G401 (cell line): Measurements from ENCODE around the gene PRR14L. TPM values are rescaled to one million over a fixed set of nuclear protein-coding genes. Genes with fewer than 3 reads are reported as not detected.
A peak's percentile ranks its signal among the peaks of the same experiment; 100 is the strongest.
"Not testable (repeated sequence)": the region's sequence is repeated elsewhere in the genome, so short reads cannot be mapped to it uniquely, and the experiment has no call there.

Source experiments
- DNase-seq: peaks from one replicate; pipeline ENCODE4 v3.0.0-alpha.2; 2015; ENCODE audit warnings: low spot score
- in situ Hi-C: cut with HindIII; loops from 2 replicates; pipeline ENCODE4 v1.10.0; 2016; ENCODE audit warnings: low sequenced_read_pairs, mixed read lengths
- total RNA-seq: library from RNA; depleted of rRNA; stranded (reverse); fragments of >200 nt; shearing (Covaris generic); gene quantifications from 2 replicates; pipeline ENCODE4 v1.2.3, GENCODE V29; 2014

Gene PRR14L
- total RNA-seq, 1 experiment from 2014 or later, result 3.9 TPM

DNA sequence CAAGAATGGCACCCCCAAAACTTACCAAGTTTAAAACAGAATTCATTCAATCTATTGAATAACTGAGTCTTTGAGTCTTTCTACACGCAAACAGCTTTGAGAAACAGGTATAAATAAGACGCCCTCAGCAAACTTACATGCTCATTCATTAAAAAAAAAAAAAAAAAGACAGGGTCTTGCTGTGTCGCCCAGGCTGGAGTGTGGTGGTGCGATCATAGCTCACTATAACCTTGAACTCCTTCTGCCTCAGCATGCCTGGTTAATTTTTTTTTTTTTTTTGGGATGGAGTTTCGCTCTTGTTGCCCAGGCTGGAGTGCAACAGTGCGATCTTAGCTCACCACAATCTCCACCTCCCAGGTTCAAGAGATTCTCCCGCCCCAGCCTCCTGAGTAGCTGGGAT lies 6.1 kb downstream of the PRR14L start:
- in situ Hi-C loops, result no loop called here
- DNase-seq, result no peak

DNA sequence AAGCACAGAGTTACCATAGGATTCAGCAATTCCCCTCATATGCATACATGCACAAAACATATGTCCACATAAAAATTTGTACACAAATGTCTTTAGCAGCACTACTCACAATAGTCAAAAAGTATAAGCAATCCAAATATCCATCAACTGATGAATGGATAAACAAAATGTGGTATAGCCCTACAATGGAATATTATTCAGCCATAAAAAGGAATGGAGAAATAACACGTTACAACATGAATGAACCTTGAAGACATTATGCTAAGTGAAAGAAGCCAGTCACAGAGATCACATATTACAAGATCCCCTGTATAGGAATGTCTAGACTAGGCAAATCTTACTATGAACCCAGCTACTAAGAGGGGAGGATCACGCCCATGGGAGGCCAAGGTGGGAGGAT lies 7.2 kb downstream of the PRR14L start:
- in situ Hi-C loops, result no loop called here

DNA sequence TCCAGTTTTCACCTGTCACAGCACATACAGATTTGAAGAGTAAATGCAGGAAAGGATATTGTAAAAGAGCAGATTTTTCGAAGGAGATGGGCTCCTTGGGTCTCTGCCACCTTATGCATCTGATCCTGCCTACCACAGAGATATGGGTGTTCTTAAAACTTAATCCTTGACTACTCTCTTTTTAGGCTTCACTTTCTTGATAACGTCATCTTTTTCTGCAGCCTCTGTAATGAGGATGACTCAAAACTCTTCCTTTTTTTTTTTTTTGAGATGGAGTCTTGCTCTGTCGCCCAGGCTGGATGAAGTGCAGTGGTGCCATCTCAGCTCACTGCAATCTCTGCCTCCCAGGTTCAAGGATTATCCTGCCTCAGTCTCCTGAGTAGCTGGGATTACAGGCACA lies 7.8 kb downstream of the PRR14L start:
- in situ Hi-C loops, result no loop called here
- no peak for DNase-seq

More for the DNA sequence above, 7.2 kb downstream of the PRR14L start:
- DNase-seq, result no peak

DNA sequence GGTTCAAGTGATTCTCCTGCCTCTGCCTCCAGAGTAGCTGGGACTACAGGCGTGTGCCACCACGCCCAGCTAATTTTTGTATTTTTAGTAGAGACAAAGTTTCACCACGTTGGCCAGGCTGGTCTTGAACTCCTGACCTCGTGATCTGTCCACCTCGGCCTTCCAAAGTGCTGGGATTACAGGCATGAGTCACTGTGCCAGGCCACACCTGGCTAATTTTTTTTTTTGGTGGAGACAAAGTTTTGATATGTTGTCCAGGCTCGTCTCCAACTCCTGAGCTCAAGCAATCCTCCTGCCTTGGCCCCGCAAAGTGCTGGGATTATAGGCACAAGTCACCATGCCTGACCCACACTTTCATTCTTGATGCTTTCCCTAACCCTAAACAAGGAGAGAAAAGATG lies 9.6 kb downstream of the PRR14L start:
- DNase-seq, in situ Hi-C loops: not testable (repeated sequence)

DNA sequence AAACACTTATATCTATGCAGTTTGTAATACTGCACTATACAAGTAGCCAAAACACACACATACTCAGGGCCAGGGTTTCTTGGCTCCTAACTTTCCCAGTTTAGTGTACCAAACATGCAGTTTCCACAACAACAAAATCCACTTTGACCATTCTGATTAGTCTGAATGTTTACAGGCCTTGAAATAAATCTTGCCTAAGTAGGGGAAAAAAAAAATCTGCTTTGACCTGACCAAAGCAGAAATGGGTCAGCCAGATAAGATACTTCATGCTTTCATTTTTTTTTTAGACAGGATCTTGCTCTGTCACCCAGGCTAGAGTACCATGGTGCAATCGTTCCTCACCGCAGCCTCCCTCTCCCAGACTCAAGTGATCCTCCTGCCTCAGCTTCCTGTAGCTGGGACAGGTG lies 10.1 kb downstream of the PRR14L start:
- no peak for DNase-seq
- in situ Hi-C loops, result no loop called here

DNA sequence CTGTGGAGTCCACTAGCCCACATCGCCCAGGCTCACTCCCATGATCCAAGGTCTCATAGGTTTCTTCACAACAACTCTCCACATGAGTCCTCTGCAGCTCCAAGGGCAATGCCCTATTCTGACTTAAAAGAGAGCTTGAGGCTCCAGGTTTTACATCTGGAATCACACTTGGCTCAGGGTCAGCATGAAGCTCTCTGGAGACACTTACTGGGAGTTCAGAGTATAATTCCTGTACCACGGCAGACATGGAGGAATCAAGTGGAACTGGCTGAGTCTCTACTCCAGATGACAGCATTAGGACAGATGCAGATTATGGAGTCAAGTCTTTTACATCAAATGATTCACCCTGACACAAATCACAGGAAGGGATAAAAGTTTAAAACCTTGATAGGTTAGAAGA lies 11.4 kb downstream of the PRR14L start:
- in situ Hi-C loops, result no loop called here
- no peak for DNase-seq

DNA sequence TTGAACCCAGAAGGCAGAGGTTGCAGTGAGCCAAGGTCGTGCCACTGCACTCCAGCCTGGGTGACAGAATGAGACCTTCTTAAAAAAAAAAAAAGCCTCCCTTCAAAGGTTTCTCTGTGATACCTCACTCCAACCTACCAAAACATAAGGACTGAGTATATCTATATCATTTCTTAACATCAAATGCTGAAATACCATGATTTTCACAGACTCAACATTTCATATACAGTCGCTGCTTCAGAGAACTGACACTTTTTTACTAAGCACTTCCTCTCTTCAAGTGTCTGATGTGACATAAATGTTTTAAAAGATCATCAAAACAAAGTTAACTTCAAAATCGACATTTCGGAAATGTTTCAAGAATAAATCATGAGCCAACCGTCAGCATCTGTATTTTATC lies 12.0 kb downstream of the PRR14L start:
- no peak for DNase-seq
- in situ Hi-C loops, result no loop called here

DNA sequence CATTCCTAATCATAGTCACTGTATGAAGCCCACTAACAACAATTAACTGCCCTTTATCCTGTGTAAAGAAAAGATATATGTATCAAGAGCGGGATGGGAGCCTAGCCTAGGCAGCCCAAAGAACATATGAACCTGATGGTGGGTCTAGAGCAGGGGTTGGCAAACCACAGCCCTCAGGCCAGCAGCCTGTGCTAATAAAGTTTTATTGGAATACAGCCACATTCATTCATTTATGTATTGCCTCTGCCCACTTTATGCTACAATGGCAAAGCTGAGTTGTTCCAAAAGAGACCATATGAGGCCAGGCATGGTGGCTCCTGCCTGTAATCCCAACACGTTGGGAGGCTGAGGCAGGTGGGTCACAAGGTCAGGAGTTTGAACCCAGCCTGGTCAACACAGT lies 13.5 kb downstream of the PRR14L start:
- no peak for DNase-seq
- in situ Hi-C loops, result no loop called here

DNA sequence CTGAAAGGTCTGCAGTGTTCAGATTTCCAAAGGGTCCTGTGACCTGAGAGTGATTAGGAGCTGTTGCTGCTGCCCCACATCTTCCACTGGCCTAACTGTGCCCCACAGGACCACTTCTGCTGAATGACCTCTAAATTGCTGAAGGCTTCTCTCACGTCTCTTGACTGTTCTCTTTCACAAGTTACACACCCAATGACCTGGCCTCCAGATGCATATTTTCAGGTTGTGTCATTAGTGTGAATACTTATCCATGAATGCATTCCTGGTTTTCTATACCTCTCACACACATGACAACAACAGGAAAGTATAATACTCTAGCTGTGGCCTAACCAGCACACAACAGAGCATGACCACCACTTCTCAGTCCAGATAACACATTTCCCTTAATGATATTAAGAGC lies 15.4 kb downstream of the PRR14L start:
- DNase-seq, result no peak
- in situ Hi-C loops, result no loop called here

DNA sequence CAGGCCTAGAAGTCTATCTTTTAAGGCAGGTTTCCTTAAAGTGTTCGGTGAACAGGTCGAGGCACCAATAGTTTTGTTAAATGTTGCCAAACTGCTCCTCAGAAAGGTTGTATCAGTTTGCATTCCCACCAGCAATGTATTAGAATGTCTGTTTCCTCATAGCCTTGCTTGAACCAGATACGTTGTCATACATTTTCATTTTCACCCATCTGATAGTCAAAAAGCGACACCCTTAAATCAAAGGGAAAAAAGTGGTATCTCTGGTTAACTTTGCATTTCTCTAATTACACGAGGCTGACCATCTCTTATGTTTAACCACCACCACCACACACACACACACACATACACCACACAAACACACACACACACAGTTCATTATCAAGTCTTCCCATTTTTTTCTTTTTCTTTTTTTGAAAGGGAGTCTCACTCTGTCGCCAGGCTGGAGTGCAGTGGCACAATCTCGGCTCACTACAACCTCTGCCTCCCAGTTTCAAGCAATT lies 16.3 kb downstream of the PRR14L start:
- in situ Hi-C loops, result no loop called here
- no peak for DNase-seq

DNA sequence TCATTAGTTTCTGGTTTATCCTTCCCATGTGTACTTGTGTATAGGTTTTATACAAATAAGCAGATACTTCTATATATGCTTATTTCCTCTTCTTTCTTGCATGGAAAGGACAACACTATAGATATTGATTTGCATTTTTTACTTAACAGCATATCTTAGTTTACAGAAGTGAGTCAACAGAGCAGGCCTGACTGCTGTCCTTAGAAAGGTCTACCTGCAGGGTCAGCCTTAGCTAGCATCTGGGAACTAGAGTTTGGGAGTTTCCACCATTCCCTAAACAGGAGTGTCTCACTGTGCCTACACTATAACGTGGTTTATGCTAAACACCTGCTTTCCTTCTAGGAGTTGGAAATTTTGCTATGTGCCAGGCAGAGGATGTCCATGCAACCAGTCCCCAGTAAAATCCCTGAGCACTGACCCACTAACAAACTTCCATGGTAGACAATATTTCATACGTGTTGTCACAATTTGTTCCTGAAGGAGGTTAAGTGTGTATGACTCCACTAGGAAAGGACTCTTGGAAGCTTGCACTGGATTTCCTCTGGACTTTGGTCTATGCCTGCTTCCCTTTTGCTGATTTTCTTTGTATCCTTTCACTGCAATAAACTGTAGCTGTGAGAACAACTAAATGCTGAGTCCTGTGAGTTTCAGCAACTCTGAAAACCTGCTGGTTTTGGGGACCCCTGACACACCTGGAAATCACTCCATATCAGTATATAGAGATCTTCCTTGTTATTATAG lies 17.7 kb downstream of the PRR14L start:
- no peak for DNase-seq

DNA sequence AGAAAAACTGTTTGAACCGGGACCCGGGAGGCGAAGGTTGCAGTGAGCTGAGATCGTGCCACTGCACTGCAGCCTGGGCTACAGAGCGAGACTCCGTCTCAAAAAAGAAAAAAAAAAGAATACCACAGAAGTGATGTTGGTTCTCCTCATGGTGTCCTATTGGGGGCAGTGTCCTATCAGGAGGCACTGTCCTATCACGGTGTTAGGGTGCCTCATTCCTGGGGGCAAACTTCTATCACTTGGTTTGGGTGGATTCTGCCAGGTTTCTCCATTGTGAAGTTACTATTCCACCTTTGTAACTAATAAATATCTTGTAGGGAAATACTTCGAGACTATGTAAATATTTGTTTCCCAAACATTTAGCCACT lies 19.6 kb downstream of the PRR14L start:
- DNase-seq, result no peak
- in situ Hi-C loops, result no loop called here

More for the DNA sequence above, 17.7 kb downstream of the PRR14L start:
- in situ Hi-C loops, result no loop called here

DNA sequence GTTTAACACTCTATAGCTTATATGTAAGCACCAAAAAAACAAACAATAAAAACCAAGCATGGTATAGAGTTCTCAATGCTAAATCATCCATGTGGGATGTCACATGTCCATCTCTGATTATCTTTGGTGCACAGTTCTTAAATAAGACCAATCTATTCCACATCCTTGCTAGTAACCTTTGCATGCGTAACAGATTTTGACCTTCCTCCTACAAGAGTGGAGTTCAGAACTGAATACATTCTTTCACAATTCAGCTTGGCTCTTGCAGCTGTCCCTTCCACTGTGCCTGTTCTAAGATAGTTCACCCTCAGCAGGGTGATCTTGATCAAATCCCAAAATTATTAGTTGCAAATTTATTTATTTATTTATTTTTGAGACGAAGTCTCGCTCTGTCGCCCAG lies 21.1 kb downstream of the PRR14L start:
- in situ Hi-C loops, result no loop called here

DNA sequence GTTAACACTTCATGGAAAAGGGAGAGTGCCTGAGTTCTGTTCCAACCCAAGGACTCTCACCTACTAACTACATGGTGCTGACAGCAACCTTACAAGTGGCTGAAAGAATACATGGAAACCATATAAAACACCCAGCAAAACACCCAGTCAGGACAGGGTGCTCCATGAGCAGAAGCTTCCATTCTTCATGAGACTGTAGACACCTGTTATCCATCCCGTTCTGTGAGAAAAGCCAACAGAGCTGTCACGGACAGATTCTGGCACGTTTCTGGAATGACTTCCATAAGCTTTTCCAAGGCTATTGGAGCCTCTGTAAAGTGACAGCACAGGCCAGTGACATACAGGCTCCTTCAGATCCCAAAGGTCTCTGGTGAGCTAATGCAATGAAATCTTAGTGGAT lies 23.2 kb downstream of the PRR14L start:
- in situ Hi-C loops, result no loop called here
- no peak for DNase-seq

More for the DNA sequence above, 21.1 kb downstream of the PRR14L start:
- DNase-seq, result no peak

DNA sequence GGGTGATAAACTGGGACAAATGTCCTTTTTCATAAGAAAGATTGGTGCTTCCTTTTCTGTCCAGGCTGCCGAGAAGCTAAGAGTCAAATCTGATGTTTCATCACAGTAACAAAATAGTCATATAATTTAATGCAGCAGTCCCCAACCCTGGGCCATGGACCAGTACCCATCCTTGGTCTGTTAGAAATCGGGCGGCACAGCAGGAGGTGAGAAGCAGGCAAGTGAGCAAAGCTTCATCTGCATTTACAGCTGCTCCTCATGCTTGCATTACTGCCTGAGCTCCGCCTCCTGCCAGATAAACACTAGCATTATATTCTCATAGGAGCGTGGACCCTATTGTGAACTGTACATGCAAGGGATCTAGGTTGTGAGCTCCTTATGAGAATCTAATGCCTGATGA lies 26.2 kb downstream of the PRR14L start:
- peak; percentile 18 for DNase-seq
- in situ Hi-C loops, result loop anchor here (25.0 kb wide), 1 partner anchor 239 kb away; no protein-coding TSS in a partner anchor

DNA sequence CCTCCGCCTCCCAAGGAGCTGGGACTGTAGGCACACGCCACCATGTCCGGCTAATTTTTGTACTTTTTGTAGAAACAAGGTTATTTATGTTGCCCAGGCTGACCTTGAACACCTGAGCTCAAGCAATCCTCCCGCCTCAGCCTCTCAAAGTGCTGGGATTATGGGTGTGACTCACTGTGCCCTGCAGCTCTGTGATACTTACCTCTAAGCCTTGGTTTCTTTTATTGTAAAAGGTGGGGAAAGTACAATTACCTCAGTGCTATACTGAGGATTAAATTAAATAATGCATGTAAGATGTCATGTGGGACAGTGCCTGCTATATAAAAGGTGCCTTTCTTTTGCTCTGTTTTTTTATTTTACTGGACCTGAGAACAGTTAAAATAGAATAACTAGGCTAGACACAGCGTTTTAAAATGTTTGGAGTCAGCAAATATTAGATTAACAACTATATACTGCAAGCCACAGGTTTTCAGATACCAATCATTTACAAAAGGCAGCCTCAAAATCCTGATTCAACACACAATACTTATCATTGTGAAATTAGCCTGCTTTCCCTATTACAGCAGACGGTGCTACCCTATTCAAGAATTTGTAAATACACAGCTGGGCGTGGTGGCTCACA lies 30.0 kb downstream of the PRR14L start:
- in situ Hi-C loops, result loop anchor here (25.0 kb wide), 1 partner anchor 242 kb away; no protein-coding TSS in a partner anchor

DNA sequence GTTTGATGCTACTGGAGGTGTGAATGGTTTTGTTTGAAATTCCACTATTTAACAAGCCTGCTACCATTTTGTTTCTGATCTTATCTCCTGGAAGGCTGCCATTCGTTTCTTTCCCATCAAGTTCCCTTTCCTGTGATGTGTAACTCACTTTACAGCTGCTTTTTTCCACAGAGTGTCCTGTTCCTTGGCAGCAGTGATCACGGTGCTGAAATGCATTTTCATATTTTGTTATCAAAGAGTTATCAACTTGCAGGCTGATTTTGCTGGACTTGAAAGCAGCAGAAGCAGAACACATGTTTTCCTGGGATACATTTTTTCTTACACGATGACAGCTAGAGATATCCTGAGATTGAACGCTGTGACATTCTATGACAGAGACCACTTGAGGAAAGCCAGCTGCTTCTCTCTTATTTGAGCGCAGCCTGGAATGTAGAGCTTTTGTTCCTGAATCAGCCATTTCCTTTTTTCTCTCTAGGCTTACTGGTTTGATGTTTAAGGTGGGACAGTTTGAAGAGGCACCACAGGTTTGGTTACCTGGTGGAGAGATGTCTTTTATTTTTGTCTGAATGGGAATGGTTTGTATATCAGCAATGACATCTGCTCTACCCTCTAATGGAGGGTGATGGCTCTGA lies 34.7 kb downstream of the PRR14L start:
- DNase-seq, result no peak
- in situ Hi-C loops, result loop anchor here (25.0 kb wide), 1 partner anchor 247 kb away; no protein-coding TSS in a partner anchor

More for the DNA sequence above, 30.0 kb downstream of the PRR14L start:
- no peak for DNase-seq

DNA sequence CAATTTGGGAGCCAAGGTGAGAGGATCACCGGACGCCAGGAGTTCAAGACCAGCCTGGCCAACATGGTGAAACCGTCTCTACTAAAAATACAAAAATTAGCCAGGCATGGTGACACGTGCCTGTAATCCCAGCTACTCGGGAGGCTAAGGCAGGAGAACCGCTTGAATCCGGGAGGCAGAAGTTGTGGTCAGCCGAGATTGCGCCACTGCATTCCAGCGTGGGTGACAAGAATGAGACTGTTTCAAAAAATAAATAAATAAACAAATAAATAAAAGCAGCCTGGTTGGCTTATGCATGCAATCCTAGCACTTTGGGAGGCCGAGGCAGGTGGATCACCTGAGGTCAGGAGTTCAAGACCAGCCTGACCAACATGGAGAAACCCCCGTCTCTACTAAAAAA lies 38.7 kb downstream of the PRR14L start:
- DNase-seq, result not testable (repeated sequence)
- in situ Hi-C loops, result loop anchor here (25.0 kb wide), 1 partner anchor 251 kb away; no protein-coding TSS in a partner anchor

DNA sequence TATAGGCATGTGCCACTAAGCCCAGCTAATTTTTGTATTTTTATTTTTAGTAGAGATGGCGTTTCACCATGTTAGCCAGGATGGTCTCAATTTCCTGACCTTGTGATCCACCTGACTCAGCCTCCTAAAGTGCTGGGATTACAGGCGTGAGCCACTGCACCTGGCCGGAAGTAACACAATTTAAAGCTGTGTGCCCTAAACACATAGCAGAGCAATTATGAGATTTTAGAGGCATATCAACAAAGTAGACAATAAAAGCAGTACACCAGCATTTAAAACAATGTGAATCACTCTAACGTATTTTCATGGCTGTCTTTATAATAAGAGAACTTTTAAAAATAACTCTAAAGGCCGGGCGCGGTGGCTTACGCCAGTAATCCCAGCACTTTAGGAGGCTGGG lies 42.4 kb downstream of the PRR14L start:
- in situ Hi-C loops, result loop anchor here (25.0 kb wide), 1 partner anchor 255 kb away; no protein-coding TSS in a partner anchor

DNA sequence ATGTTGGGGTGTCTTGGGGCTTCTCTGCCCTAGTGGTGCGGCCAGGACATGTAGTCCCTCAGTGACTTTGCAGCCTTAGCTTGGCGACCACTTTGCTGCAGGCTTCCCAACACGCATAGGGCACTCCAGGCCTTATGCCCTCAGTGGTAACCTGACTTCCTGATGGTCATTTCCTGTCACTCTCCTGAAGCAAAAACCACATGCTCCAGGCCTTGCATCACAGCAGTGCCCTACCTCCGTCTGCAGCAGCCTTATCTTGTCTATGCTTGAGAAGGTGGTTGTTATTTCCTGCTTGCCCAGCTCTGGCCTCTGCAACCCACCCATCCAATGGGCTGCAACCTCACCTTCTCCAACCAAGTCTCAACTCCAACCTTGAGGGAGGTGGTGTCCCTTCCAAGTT lies 54.5 kb downstream of the PRR14L start:
- in situ Hi-C loops, result no loop called here
- DNase-seq, result no peak

More for the DNA sequence above, 42.4 kb downstream of the PRR14L start:
- DNase-seq, result no peak
